Smooth muscle cell (in vitro differentiated cells): ENCODE results near the gene CCDC182. TPM values are rescaled to one million over a fixed set of nuclear protein-coding genes. Genes with fewer than 3 reads are reported as not detected.

Source experiments
- DNase-seq: peaks from one replicate; lab custom pipeline; 2025; ENCODE audit not compliant: unreplicated experiment; lab: John Stamatoyannopoulos, UW
- H2AFZ ChIP-seq: fragments of 200-600 bp; sonication (generic); 2 replicates; pipeline ENCODE4 v1.6.0; 2016; ENCODE audit warnings: antibody characterized with exemption, low read depth, mild to moderate bottlenecking
- H3F3A ChIP-seq: fragments of 200-600 bp; sonication (generic); 2 replicates; pipeline ENCODE4 v1.6.0; 2017; ENCODE audit warnings: antibody characterized with exemption, low read depth
- H3K27ac ChIP-seq: fragments of 200-600 bp; sonication (generic); 2 replicates; pipeline ENCODE4 v1.5.1; 2016; ENCODE audit warnings: low read depth, mild to moderate bottlenecking
- H3K27me3 ChIP-seq: fragments of 200-600 bp; sonication (generic); 2 replicates; pipeline ENCODE4 v1.6.1; 2016; ENCODE audit warnings: low read depth, mild to moderate bottlenecking
- H3K36me3 ChIP-seq: fragments of 200-600 bp; sonication (generic); 2 replicates; pipeline ENCODE4 v1.5.1; 2016; ENCODE audit warnings: low read depth
- H3K4me1 ChIP-seq: fragments of 200-600 bp; sonication (generic); 2 replicates; pipeline ENCODE4 v1.5.1; 2016; ENCODE audit warnings: low read depth
- H3K4me2 ChIP-seq: fragments of 200-600 bp; sonication (generic); 2 replicates; pipeline ENCODE4 v1.6.0; 2016; ENCODE audit warnings: mild to moderate bottlenecking
- H3K4me3 ChIP-seq: fragments of 200-600 bp; sonication (generic); 2 replicates; pipeline ENCODE4 v1.5.1; 2016; ENCODE audit warnings: mild to moderate bottlenecking
- H3K79me2 ChIP-seq: fragments of 200-600 bp; sonication (generic); 2 replicates; pipeline ENCODE4 v1.6.0; 2016; ENCODE audit warnings: low read depth, mild to moderate bottlenecking
- H3K9ac ChIP-seq: fragments of 200-600 bp; sonication (generic); 2 replicates; pipeline ENCODE4 v1.6.0; 2016; ENCODE audit warnings: low read depth
- H3K9me3 ChIP-seq: fragments of 200-600 bp; sonication (generic); replicated peaks from 2 replicates; pipeline ENCODE4 v1.5.1; 2016; ENCODE audit warnings: low read depth
- H4K20me1 ChIP-seq: fragments of 200-600 bp; sonication (generic); 2 replicates; pipeline ENCODE4 v1.6.0; 2016; ENCODE audit warnings: low read depth
- CTCF ChIP-seq: fragments of 200-600 bp; sonication (generic); IDR thresholded peaks from 2 replicates; pipeline ENCODE4 v1.5.1; 2017; ENCODE audit warnings: borderline replicate concordance, mild to moderate bottlenecking, antibody characterized with exemption; ENCODE audit not compliant: insufficient read depth, poor library complexity, severe bottlenecking
- WGBS: methylation state at CpG from one replicate; pipeline ENCODE4 v1.1.7; 2016; ENCODE audit warnings: low lambda C conversion rate; 5-methylcytosine and 5-hydroxymethylcytosine counted together
- polyA plus RNA-seq: library from polyadenylated mRNA; unstranded; fragments of >200 nt; fragmentation: Nextera tagmentation; extraction: Ambion mirVana; gene quantifications from 2 replicates; pipeline ENCODE4 v1.2.1, GENCODE V29; 2016
- total RNA-seq: library from RNA; depleted of rRNA; stranded (reverse); fragments of >200 nt; gene quantifications from 2 replicates; pipeline ENCODE4 v1.2.3, GENCODE V29; 2014

The CCDC182 gene
- total and polyA plus RNA-seq, 2 experiments from 2014 or later = not detected

- Histone ChIP-seq H3K27me3 (no peaks in the 10 kb centered on the region), H3K27ac (no peak overlapping the region), H3K79me2 (no peaks in the 10 kb centered on the region), H3K36me3 (no peaks in the 10 kb centered on the region), H4K20me1 (no peaks in the 10 kb centered on the region), H2AFZ (no peak overlapping the region), H3K4me2 (no peak overlapping the region), H3K4me3 (no peak overlapping the region), H3F3A (no peaks in the 10 kb centered on the region), H3K9ac (no peak overlapping the region), H3K9me3 (no peaks in the 10 kb centered on the region), H3K4me1 (peaks cover 16% of the 10 kb centered on the region)
- WGBS = 75% methylated on average over 1 of the region's 1 CpG
- no peak for DNase-seq
- TF ChIP-seq CTCF = no peak
Measured at GRCh38 chr17:57758654-57759053, 13.6 kb upstream of the CCDC182 start.

- Histone ChIP-seq H3K79me2 (no peaks in the 10 kb centered on the region), H3K4me1 (peaks cover 8% of the 10 kb centered on the region), H2AFZ (no peak overlapping the region), H3F3A (peaks cover 3% of the 10 kb centered on the region), H3K27ac (no peak overlapping the region), H3K9me3 (no peaks in the 10 kb centered on the region), H3K36me3 (no peaks in the 10 kb centered on the region), H3K9ac (no peak overlapping the region), H3K4me3 (no peak overlapping the region), H3K27me3 (no peaks in the 10 kb centered on the region), H4K20me1 (no peaks in the 10 kb centered on the region), H3K4me2 (no peak overlapping the region)
- TF ChIP-seq CTCF = no peak
- WGBS = 85% methylated on average over 9 of the region's 9 CpGs
- DNase-seq = no peak
Measured at GRCh38 chr17:57757735-57758134, 12.6 kb upstream of the CCDC182 start.

- Histone ChIP-seq H4K20me1 (no peaks in the 10 kb centered on the region), H3K4me2 (no peak overlapping the region), H3K79me2 (no peaks in the 10 kb centered on the region), H3K9me3 (no peaks in the 10 kb centered on the region), H3K27ac (no peak overlapping the region), H2AFZ (no peak overlapping the region), H3K4me1 (peaks cover 10% of the 10 kb centered on the region), H3K9ac (no peak overlapping the region), H3F3A (peaks cover 8% of the 10 kb centered on the region), H3K4me3 (no peak overlapping the region), H3K27me3 (no peaks in the 10 kb centered on the region), H3K36me3 (no peaks in the 10 kb centered on the region)
- WGBS = 52% methylated on average over 7 of the region's 7 CpGs
- no peak for DNase-seq
- no peak for TF ChIP-seq CTCF
Measured at GRCh38 chr17:57756951-57757350, 11.9 kb upstream of the CCDC182 start.

GRCh38 chr17:57755480-57756070 is 10.5 kb upstream of the CCDC182 start:
- Histone ChIP-seq H3K4me1 (peaks cover 5% of the 10 kb centered on the region), H3K27me3 (no peaks in the 10 kb centered on the region), H3K27ac (no peak overlapping the region), H3K9me3 (no peaks in the 10 kb centered on the region), H3K4me3 (no peak overlapping the region), H3K9ac (no peak overlapping the region), H3F3A (peaks cover 8% of the 10 kb centered on the region), H3K79me2 (no peaks in the 10 kb centered on the region), H2AFZ (no peak overlapping the region), H3K4me2 (no peak overlapping the region), H4K20me1 (no peaks in the 10 kb centered on the region), H3K36me3 (no peaks in the 10 kb centered on the region)
- no peak for DNase-seq
- WGBS = 86% methylated on average over 6 of the region's 6 CpGs
- TF ChIP-seq CTCF = no peak
